HG02798 (cell line): ENCODE results near the gene THSD1.
A peak's percentile ranks its signal among the peaks of the same experiment; 100 is the strongest.

Experiments
- ATAC-seq: cut with Tn5 transposase; IDR thresholded peaks from one replicate; pipeline ENCODE4 v1.9.1; 2021; ENCODE audit warnings: mild to moderate bottlenecking; ENCODE audit not compliant: unreplicated experiment, poor library complexity

THSD1 gene

GRCh38 chr13:52405767-52406494 lies at the start of gene THSD1:
THSD1 (minus strand) TSS chr13:52406172; CDS start chr13:52402600, 3,572 bp downstream.
- peak; percentile 57 for ATAC-seq

GRCh38 chr13:52455677-52456041 lies 49.7 kb upstream of the THSD1 start:
- ATAC-seq = peak; percentile 26

- peak; percentile 80 for ATAC-seq
Observed at GRCh38 chr13:52454820-52455676, 49.1 kb upstream of the THSD1 start, which contains the start of gene CKAP2. CKAP2 (plus strand) TSS chr13:52455478; CDS start chr13:52455557, 79 bp downstream.

GRCh38 chr13:52454459-52454819 lies 48.5 kb upstream of the THSD1 start:
- ATAC-seq = peak; percentile 42

GRCh38 chr13:52452470-52452869 lies 46.5 kb upstream of the THSD1 start:
- ATAC-seq = no peak

- ATAC-seq = no peak
Observed at GRCh38 chr13:52451135-52451804, 45.3 kb upstream of the THSD1 start.

- no peak for ATAC-seq
Observed at GRCh38 chr13:52450793-52451116, 44.8 kb upstream of the THSD1 start.

GRCh38 chr13:52450012-52450792 lies 44.2 kb upstream of the THSD1 start, which contains the start of gene VPS36:
VPS36 (minus strand) TSS chr13:52450634; CDS start chr13:52450594, 40 bp downstream.
- ATAC-seq = peak; percentile 70

- no peak for ATAC-seq
Observed at GRCh38 chr13:52449331-52450011, 43.5 kb upstream of the THSD1 start.

- ATAC-seq = no peak
Observed at GRCh38 chr13:52447815-52448552, 42.0 kb upstream of the THSD1 start.

GRCh38 chr13:52447354-52447753 lies 41.4 kb upstream of the THSD1 start:
- ATAC-seq = no peak

- no peak for ATAC-seq
Observed at GRCh38 chr13:52446265-52446664, 40.3 kb upstream of the THSD1 start.

- ATAC-seq = no peak
Observed at GRCh38 chr13:52432456-52432855, 26.5 kb upstream of the THSD1 start.

- ATAC-seq = no peak
Observed at GRCh38 chr13:52428295-52428694, 22.3 kb upstream of the THSD1 start.

GRCh38 chr13:52421216-52421615 lies 15.2 kb upstream of the THSD1 start:
- no peak for ATAC-seq

GRCh38 chr13:52419080-52419479 lies 13.1 kb upstream of the THSD1 start:
- ATAC-seq = no peak

GRCh38 chr13:52414963-52415362 lies 9.0 kb upstream of the THSD1 start:
- no peak for ATAC-seq

- ATAC-seq = no peak
Observed at GRCh38 chr13:52414051-52414450, 8.1 kb upstream of the THSD1 start.

- no peak for ATAC-seq
Observed at GRCh38 chr13:52412128-52412527, 6.2 kb upstream of the THSD1 start.
